Body of pancreas (tissue), 4 donors: ENCODE measurements around the gene PPHLN1. TPM values are rescaled to one million over a fixed set of nuclear protein-coding genes. Genes with fewer than 3 reads are reported as not detected.
A peak's percentile ranks its signal among the peaks of the same experiment; 100 is the strongest.

Experiments
- ATAC-seq: fragments of 150-250 bp; one replicate; pipeline ENCODE4 v1.9.1; 2016
- DNase-seq, 4 donors: peaks; one replicate each; pipeline ENCODE4 v3.0.0-alpha.2; 2019
- H3K27ac ChIP-seq, 4 donors: fragments of 200-600 bp; sonication (generic); 1 replicate in 3 of 4; 2 replicates in 1 of 4; pipeline versions ENCODE4 v1.5.1 to v1.6.1; 2016 to 2019; ENCODE audit warnings: mild to moderate bottlenecking in 1 of 4, mixed read lengths in 1 of 4, moderate library complexity in 1 of 4
- H3K27me3 ChIP-seq, 2 donors: fragments of 200-600 bp; sonication (generic); one replicate each; pipeline ENCODE4 v1.6.0; 2016; ENCODE audit warnings: mild to moderate bottlenecking in 1 of 2
- H3K36me3 ChIP-seq, 2 donors: fragments of 200-600 bp; sonication (generic); replicated peaks in 1 of 2; 2 replicates each; pipeline ENCODE4 v1.5.1; 2016; ENCODE audit warnings: low read depth in 2 of 2; ENCODE audit not compliant: insufficient read depth in 1 of 2
- H3K4me1 ChIP-seq: fragments of 200-600 bp; sonication (generic); one replicate; pipeline ENCODE4 v1.6.0; 2016
- H3K4me3 ChIP-seq, 2 donors: fragments of 200-600 bp; sonication (generic); 1 replicate in 1 of 2; 2 replicates in 1 of 2; pipeline ENCODE4 v1.5.1; 2016 to 2019
- H3K9me3 ChIP-seq, 3 donors: fragments of 200-600 bp; sonication (generic); 1 replicate in 2 of 3; 2 replicates in 1 of 3; pipeline ENCODE4 v1.5.1; 2016
- CTCF ChIP-seq, 7 experiments: fragments of 450-650 bp in 4 of 7; fragments of 200-600 bp in 3 of 7; sonication (generic) in 3 of 7; IDR thresholded peaks; one replicate each; pipeline ENCODE4 v1.5.1; 2016 to 2019; ENCODE audit warnings: antibody characterized with exemption in 7 of 7
- POLR2A ChIP-seq, 3 donors: fragments of 450-650 bp; IDR thresholded peaks; one replicate each; pipeline ENCODE4 v1.6.1; 2016; ENCODE audit warnings: antibody characterized with exemption in 3 of 3, mild to moderate bottlenecking in 2 of 3
- WGBS, 2 donors: methylation state at CpG; one replicate each; pipeline ENCODE4 v1.1.5; 2017; 5-methylcytosine and 5-hydroxymethylcytosine counted together
- intact Hi-C: fragments of 100-400 bp; cut with DNase I; formaldehyde crosslinking; loops from one replicate; pipeline ENCODE4 v1.15.1; 2023
- total RNA-seq, 2 donors: library from RNA; depleted of rRNA; stranded (reverse); fragments of >200 nt; gene quantifications; one replicate each; pipeline ENCODE4 v1.1.0, GENCODE V29; 2016

Gene PPHLN1
- total RNA-seq, 2 donors from 2014 or later: 20.8 to 30.1 TPM

GRCh38 chr12:42410340-42410739 lies 84.4 kb downstream of the PPHLN1 start:
- DNase-seq: no peak
- intact Hi-C loops: no loop called here

GRCh38 chr12:42420395-42420794 lies 94.4 kb downstream of the PPHLN1 start:
- intact Hi-C loops: no loop called here
- no peak overlapping the region for H3K27ac ChIP-seq
- TF ChIP-seq CTCF (IDR thresholded peaks at IDR 0.05): no peak
- TF ChIP-seq POLR2A (IDR thresholded peaks at IDR 0.05): no peak
- no peak overlapping the region for H3K4me3 ChIP-seq
- H3K36me3 ChIP-seq: no peaks in the 10 kb centered on the region
- no peak for DNase-seq
- no peak for ATAC-seq
- no peaks in the 10 kb centered on the region for H3K27me3 ChIP-seq
- H3K9me3 ChIP-seq: no peaks in the 10 kb centered on the region
- 83 to 97% methylated on average over 3 of the region's 3 CpGs for WGBS, 2 donors
- peaks cover 12% of the 10 kb centered on the region for H3K4me1 ChIP-seq

More at GRCh38 chr12:42410340-42410739, 84.4 kb downstream of the PPHLN1 start:
- WGBS, 2 donors: 21 to 33% methylated on average over 1 of the region's 1 CpG
- no peak overlapping the region for H3K27ac ChIP-seq
- no peak for TF ChIP-seq POLR2A (IDR thresholded peaks at IDR 0.05)
- TF ChIP-seq CTCF (IDR thresholded peaks at IDR 0.05): no peak
- no peaks in the 10 kb centered on the region for H3K27me3 ChIP-seq
- no peak overlapping the region for H3K4me3 ChIP-seq
- H3K9me3 ChIP-seq: no peaks in the 10 kb centered on the region
- no peaks in the 10 kb centered on the region for H3K36me3 ChIP-seq
- no peak for ATAC-seq
- H3K4me1 ChIP-seq: no peaks in the 10 kb centered on the region

- Histone ChIP-seq H3K9me3 (no peaks in the 10 kb centered on the region), H3K4me1 (peaks cover 12% of the 10 kb centered on the region), H3K27me3 (no peaks in the 10 kb centered on the region), H3K4me3 (no peak overlapping the region), H3K27ac (no peak overlapping the region), H3K36me3 (no peaks in the 10 kb centered on the region)
- 54 to 62% methylated on average over 3 of the region's 3 CpGs for WGBS, 2 donors
- TF ChIP-seq CTCF (IDR thresholded peaks at IDR 0.05) (no peak), POLR2A (IDR thresholded peaks at IDR 0.05) (no peak)
- DNase-seq (no peak), ATAC-seq (peak; percentile 71)
- intact Hi-C loops: no loop called here
Observed at GRCh38 chr12:42421844-42422779, 96.1 kb downstream of the PPHLN1 start.

GRCh38 chr12:42422785-42423184 lies 96.8 kb downstream of the PPHLN1 start:
- TF ChIP-seq POLR2A (IDR thresholded peaks at IDR 0.05) (no peak), CTCF (IDR thresholded peaks at IDR 0.05) (no peak)
- DNase-seq (no peak), ATAC-seq (no peak)
- Histone ChIP-seq H3K4me1 (peaks cover 12% of the 10 kb centered on the region), H3K27ac (no peak overlapping the region), H3K36me3 (no peaks in the 10 kb centered on the region), H3K4me3 (no peak overlapping the region), H3K9me3 (no peaks in the 10 kb centered on the region), H3K27me3 (no peaks in the 10 kb centered on the region)
- WGBS, 2 donors: 97 to 100% methylated on average over 1 of the region's 1 CpG
- intact Hi-C loops: no loop called here
